OCI-LY7 (cell line): Measurements from ENCODE around the gene EMX2. TPM values are rescaled to one million over a fixed set of nuclear protein-coding genes. Genes with fewer than 3 reads are reported as not detected.
"Not testable (repeated sequence)": the region's sequence is repeated elsewhere in the genome, so short reads cannot be mapped to it uniquely, and the experiment has no call there.

Experiments used
- BruUV-seq: library from RNA; stranded (reverse); fragments of 400-500 nt; replicated peaks from 2 replicates; lab custom pipeline; 2021; lab: Mats Ljungman, UMichigan
- CTCF ChIA-PET: fragments of 300-600 bp; sonication (Branson Sonifier 250); formaldehyde crosslinking; loops from one replicate; lab custom pipeline; 2022; ENCODE audit warnings: antibody characterized with exemption; ENCODE audit not compliant: unreplicated experiment; lab: Charles Lee
- POLR2A ChIA-PET: fragments of 300-600 bp; sonication (Branson Sonifier 250); formaldehyde crosslinking; loops from one replicate; lab custom pipeline; 2022; ENCODE audit warnings: antibody characterized with exemption; lab: Charles Lee
- DNase-seq: peaks from one replicate; pipeline ENCODE4 v3.0.0-alpha.2; 2015; ENCODE audit warnings: low spot score
- H2AFZ ChIP-seq: fragments of 200-600 bp; sonication (generic), shearing (Covaris generic); 2 replicates; pipeline ENCODE4 v1.6.1; 2014; ENCODE audit warnings: mild to moderate bottlenecking, antibody characterized with exemption, low read length, moderate library complexity
- H3K27ac ChIP-seq: fragments of 200-600 bp; sonication (generic); 2 replicates; pipeline ENCODE4 v1.5.1; 2014; ENCODE audit warnings: mixed run types, low read depth, mild to moderate bottlenecking, moderate library complexity, low read length, inconsistent platforms; ENCODE audit not compliant: poor library complexity, severe bottlenecking
- H3K36me3 ChIP-seq: fragments of 200-600 bp; sonication (generic); 2 replicates; pipeline ENCODE4 v1.6.1; 2014; ENCODE audit warnings: mild to moderate bottlenecking, antibody characterized with exemption, low read length, moderate library complexity, mixed read lengths; ENCODE audit not compliant: insufficient read depth
- H3K4me1 ChIP-seq: fragments of 200-600 bp; sonication (generic); 2 replicates; pipeline ENCODE4 v1.5.1; 2014; ENCODE audit warnings: mild to moderate bottlenecking, low read length; ENCODE audit not compliant: insufficient read depth, poor library complexity, severe bottlenecking
- H3K4me2 ChIP-seq: fragments of 200-600 bp; sonication (generic); 2 replicates; pipeline ENCODE4 v1.6.1; 2014; ENCODE audit warnings: mild to moderate bottlenecking, low read length
- H3K4me3 ChIP-seq: fragments of 200-600 bp; sonication (generic); 2 replicates; pipeline ENCODE4 v1.5.1; 2014; ENCODE audit warnings: mild to moderate bottlenecking, low read depth, low read length; ENCODE audit not compliant: poor library complexity, severe bottlenecking
- H3K79me2 ChIP-seq: fragments of 200-600 bp; sonication (generic); 2 replicates; pipeline ENCODE4 v1.6.1; 2016; ENCODE audit warnings: low read depth, mild to moderate bottlenecking, low read length, moderate library complexity, mixed read lengths; ENCODE audit not compliant: insufficient read depth
- H3K9me2 ChIP-seq: fragments of 200-600 bp; sonication (generic); 2 replicates; pipeline ENCODE4 v1.6.1; 2016; ENCODE audit warnings: mild to moderate bottlenecking, low read length, mixed read lengths; ENCODE audit not compliant: insufficient read depth
- H3K9me3 ChIP-seq: fragments of 200-600 bp; sonication (generic); 2 replicates; pipeline ENCODE4 v1.6.1; 2014; ENCODE audit warnings: mild to moderate bottlenecking, mixed run types, low read length, mixed read lengths
- H4K20me1 ChIP-seq: fragments of 200-600 bp; sonication (generic); 2 replicates; pipeline ENCODE4 v1.6.1; 2014; ENCODE audit warnings: mild to moderate bottlenecking, antibody characterized with exemption, low read length, moderate library complexity, mixed read lengths; ENCODE audit not compliant: insufficient read depth
- EZH2phosphoT487 ChIP-seq: fragments of 200-600 bp; sonication (generic); IDR thresholded peaks from 2 replicates; pipeline ENCODE4 v1.6.1; 2018; ENCODE audit warnings: low read depth, borderline replicate concordance, mild to moderate bottlenecking, mixed run types, antibody characterized with exemption, low read length, moderate library complexity, mixed read lengths
- intact Hi-C: fragments of 100-400 bp; cut with micrococcal nuclease; formaldehyde crosslinking; loops from one replicate; pipeline ENCODE4 v1.10.0; 2022; ENCODE audit not compliant: unreplicated experiment
- total RNA-seq, 2 experiments: library from RNA; depleted of rRNA in 1 of 2; stranded (reverse); fragments of >200 nt in 1 of 2; shearing (Covaris generic) in 1 of 2; gene quantifications; 2 replicates each; pipeline ENCODE4 v1.2.3, GENCODE V29; 2014 to 2022
- TF ChIP-seq, protein P1 (sequence below): fragments of 200-600 bp; sonication (generic); conservative IDR thresholded peaks from 2 replicates; pipeline ENCODE4 v1.5.1; 2014; ENCODE audit warnings: mild to moderate bottlenecking, antibody characterized with exemption, low read length, moderate library complexity, mixed read lengths

EMX2 gene
- total RNA-seq, 2 experiments from 2014 or later = not detected

GRCh38 chr10:117503244-117504205 lies 39.0 kb upstream of the EMX2 start:
- ChIA-PET POLR2A (interaction anchor here (0.6 kb wide), 1 partner anchor 72 kb away, joined by 3 read pairs; no protein-coding TSS in a partner anchor), CTCF (no interaction called here)
- intact Hi-C loops = no loop called here
- Histone ChIP-seq H3K4me3 (no peak overlapping the region), H3K9me2 (no peaks in the 10 kb centered on the region), H3K9me3 (no peaks in the 10 kb centered on the region), H3K4me1 (no peaks in the 10 kb centered on the region), H3K27ac (no peak overlapping the region), H3K79me2 (no peaks in the 10 kb centered on the region), H4K20me1 (no peaks in the 10 kb centered on the region), H3K4me2 (no peak overlapping the region), H2AFZ (no peak overlapping the region), H3K36me3 (no peaks in the 10 kb centered on the region)
- TF ChIP-seq, protein P1, sequence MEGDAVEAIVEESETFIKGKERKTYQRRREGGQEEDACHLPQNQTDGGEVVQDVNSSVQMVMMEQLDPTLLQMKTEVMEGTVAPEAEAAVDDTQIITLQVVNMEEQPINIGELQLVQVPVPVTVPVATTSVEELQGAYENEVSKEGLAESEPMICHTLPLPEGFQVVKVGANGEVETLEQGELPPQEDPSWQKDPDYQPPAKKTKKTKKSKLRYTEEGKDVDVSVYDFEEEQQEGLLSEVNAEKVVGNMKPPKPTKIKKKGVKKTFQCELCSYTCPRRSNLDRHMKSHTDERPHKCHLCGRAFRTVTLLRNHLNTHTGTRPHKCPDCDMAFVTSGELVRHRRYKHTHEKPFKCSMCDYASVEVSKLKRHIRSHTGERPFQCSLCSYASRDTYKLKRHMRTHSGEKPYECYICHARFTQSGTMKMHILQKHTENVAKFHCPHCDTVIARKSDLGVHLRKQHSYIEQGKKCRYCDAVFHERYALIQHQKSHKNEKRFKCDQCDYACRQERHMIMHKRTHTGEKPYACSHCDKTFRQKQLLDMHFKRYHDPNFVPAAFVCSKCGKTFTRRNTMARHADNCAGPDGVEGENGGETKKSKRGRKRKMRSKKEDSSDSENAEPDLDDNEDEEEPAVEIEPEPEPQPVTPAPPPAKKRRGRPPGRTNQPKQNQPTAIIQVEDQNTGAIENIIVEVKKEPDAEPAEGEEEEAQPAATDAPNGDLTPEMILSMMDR = no peak
- no peak for TF ChIP-seq EZH2phosphoT487
- no peak for DNase-seq
- no TSS peak for BruUV-seq

DNA sequence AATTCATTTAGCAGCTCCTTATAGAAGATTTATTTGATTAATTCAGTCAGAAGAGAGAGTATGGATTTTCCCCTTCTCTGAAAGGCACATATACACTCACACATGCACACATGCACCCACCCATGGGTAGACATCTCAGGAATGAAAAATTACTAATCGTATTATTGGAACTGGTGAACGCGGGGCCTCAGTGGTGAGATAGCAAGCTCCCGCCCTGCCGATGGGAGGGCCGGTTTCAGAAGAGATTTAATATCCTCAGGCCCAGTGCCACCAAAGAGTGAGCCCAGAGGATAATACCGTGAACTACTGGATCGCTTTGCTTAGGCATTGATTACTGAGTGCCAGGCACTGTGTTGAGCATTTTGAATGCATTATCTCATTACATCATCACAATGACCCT lies 38.0 kb upstream of the EMX2 start:
- intact Hi-C loops = no loop called here
- H3K4me1 ChIP-seq = no peaks in the 10 kb centered on the region
- H3K9me3 ChIP-seq = no peaks in the 10 kb centered on the region
- no peak overlapping the region for H3K4me3 ChIP-seq
- ChIA-PET CTCF (no interaction called here), POLR2A (no interaction called here)
- BruUV-seq = no TSS peak
- no peak overlapping the region for H2AFZ ChIP-seq
- no peaks in the 10 kb centered on the region for H3K9me2 ChIP-seq
- no peak overlapping the region for H3K4me2 ChIP-seq
- TF ChIP-seq EZH2phosphoT487 = no peak
- TF ChIP-seq, protein P1 = no peak
- H3K27ac ChIP-seq = no peak overlapping the region
- H3K79me2 ChIP-seq = no peaks in the 10 kb centered on the region
- no peaks in the 10 kb centered on the region for H3K36me3 ChIP-seq
- H4K20me1 ChIP-seq = no peaks in the 10 kb centered on the region
- DNase-seq = no peak

- intact Hi-C loops = not testable (repeated sequence)
These were observed 35.5 kb upstream of the EMX2 start for GRCh38 chr10:117507081-117507480.

More at GRCh38 chr10:117507081-117507480, 35.5 kb upstream of the EMX2 start:
- H3K4me2 ChIP-seq, H4K20me1 ChIP-seq, BruUV-seq, H3K9me3 ChIP-seq, H3K9me2 ChIP-seq, DNase-seq, H3K4me3 ChIP-seq, H3K79me2 ChIP-seq, CTCF ChIA-PET, H3K36me3 ChIP-seq, H3K27ac ChIP-seq, H2AFZ ChIP-seq, H3K4me1 ChIP-seq, POLR2A ChIA-PET: not testable (repeated sequence)
